Sigmoid colon (tissue), 3 donors: Measurements from ENCODE around the gene COPA.

Source experiments
- POLR2A ChIP-seq, 2 donors: fragments of 450-650 bp; IDR thresholded peaks; one replicate each; pipeline ENCODE4 v1.6.1; 2016; ENCODE audit warnings: antibody characterized with exemption in 2 of 2, mild to moderate bottlenecking in 2 of 2, moderate library complexity in 2 of 2
- TF ChIP-seq, protein P1 (sequence below), 4 experiments: fragments of 450-650 bp in 3 of 4; fragments of 200-600 bp in 1 of 4; IDR thresholded peaks; one replicate each; pipeline ENCODE4 v1.5.1; 2016 to 2019; ENCODE audit warnings: antibody characterized with exemption in 4 of 4, mild to moderate bottlenecking in 3 of 4, moderate library complexity in 2 of 4

DNA sequence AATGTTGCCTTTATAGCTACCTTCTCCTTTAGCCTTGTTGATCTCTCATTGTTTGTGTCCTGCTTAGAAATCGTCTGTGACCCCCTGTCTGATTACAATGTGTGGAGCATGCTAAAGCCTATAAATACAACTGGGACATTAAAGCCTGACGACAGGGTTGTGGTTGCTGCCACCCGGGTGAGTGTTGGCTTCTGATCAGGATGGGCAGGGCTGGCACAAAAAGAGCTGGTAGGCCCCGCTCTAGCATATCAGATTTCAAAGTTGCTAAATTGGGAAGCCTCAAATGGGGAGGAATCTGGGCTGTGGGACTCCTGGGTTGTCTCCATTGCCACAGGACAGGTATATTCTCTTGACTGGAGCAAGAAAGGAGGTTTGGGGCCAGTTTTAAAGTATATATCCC is 8.6 kb upstream of the COPA start:
- TF ChIP-seq, protein P1, sequence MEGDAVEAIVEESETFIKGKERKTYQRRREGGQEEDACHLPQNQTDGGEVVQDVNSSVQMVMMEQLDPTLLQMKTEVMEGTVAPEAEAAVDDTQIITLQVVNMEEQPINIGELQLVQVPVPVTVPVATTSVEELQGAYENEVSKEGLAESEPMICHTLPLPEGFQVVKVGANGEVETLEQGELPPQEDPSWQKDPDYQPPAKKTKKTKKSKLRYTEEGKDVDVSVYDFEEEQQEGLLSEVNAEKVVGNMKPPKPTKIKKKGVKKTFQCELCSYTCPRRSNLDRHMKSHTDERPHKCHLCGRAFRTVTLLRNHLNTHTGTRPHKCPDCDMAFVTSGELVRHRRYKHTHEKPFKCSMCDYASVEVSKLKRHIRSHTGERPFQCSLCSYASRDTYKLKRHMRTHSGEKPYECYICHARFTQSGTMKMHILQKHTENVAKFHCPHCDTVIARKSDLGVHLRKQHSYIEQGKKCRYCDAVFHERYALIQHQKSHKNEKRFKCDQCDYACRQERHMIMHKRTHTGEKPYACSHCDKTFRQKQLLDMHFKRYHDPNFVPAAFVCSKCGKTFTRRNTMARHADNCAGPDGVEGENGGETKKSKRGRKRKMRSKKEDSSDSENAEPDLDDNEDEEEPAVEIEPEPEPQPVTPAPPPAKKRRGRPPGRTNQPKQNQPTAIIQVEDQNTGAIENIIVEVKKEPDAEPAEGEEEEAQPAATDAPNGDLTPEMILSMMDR (IDR thresholded peaks at IDR 0.05) = no peak
- TF ChIP-seq POLR2A (IDR thresholded peaks at IDR 0.05) = no peak
